Endothelial cell (in vitro differentiated cells): ENCODE measurements around the gene PCED1A. TPM values are rescaled to one million over a fixed set of nuclear protein-coding genes. Genes with fewer than 3 reads are reported as not detected.
"Not testable (repeated sequence)": the region's sequence is repeated elsewhere in the genome, so short reads cannot be mapped to it uniquely, and the experiment has no call there.

Experiments used
- DNase-seq: peaks from one replicate; pipeline ENCODE4 v3.0.0; 2021; ENCODE audit warnings: low spot score
- H3K27ac Mint-ChIP-seq: one replicate; pipeline ENCODE4 v1.8.0; 2021; ENCODE audit warnings: mixed read lengths, inconsistent platforms; ENCODE audit not compliant: unreplicated experiment
- H3K27me3 Mint-ChIP-seq: one replicate; pipeline ENCODE4 v1.8.0; 2021; ENCODE audit warnings: mild to moderate bottlenecking, moderate library complexity, mixed read lengths, inconsistent platforms; ENCODE audit not compliant: unreplicated experiment
- H3K36me3 Mint-ChIP-seq: one replicate; pipeline ENCODE4 v1.8.0; 2021; ENCODE audit warnings: mild to moderate bottlenecking, low read depth, mixed read lengths, inconsistent platforms; ENCODE audit not compliant: unreplicated experiment
- H3K4me1 Mint-ChIP-seq: one replicate; pipeline ENCODE4 v1.8.0; 2021; ENCODE audit warnings: mild to moderate bottlenecking, mixed read lengths, inconsistent platforms; ENCODE audit not compliant: unreplicated experiment
- H3K4me3 Mint-ChIP-seq: one replicate; pipeline ENCODE4 v1.8.0; 2021; ENCODE audit warnings: mild to moderate bottlenecking, mixed read lengths, inconsistent platforms; ENCODE audit not compliant: unreplicated experiment
- H3K9me3 Mint-ChIP-seq: one replicate; pipeline ENCODE4 v1.8.0; 2021; ENCODE audit warnings: mixed read lengths, inconsistent platforms; ENCODE audit not compliant: unreplicated experiment
- total RNA-seq: library from RNA; stranded (reverse); fragmentation: NEBNext Ultra II Directional; extraction: Animal tissue kit (Norgen Biotek cat#: 25700); gene quantifications from one replicate; pipeline ENCODE4 v1.2.1, GENCODE V29; 2021; ENCODE audit not compliant: unreplicated experiment
- TF ChIP-seq, protein P1 (sequence below): fragments of 200-600 bp; sonication (generic); IDR thresholded peaks from one replicate; pipeline ENCODE4 v1.5.0; 2021; ENCODE audit warnings: antibody characterized with exemption; ENCODE audit not compliant: unreplicated experiment

Gene PCED1A
- total RNA-seq, 1 donor from 2014 or later: 30.9 TPM

DNA sequence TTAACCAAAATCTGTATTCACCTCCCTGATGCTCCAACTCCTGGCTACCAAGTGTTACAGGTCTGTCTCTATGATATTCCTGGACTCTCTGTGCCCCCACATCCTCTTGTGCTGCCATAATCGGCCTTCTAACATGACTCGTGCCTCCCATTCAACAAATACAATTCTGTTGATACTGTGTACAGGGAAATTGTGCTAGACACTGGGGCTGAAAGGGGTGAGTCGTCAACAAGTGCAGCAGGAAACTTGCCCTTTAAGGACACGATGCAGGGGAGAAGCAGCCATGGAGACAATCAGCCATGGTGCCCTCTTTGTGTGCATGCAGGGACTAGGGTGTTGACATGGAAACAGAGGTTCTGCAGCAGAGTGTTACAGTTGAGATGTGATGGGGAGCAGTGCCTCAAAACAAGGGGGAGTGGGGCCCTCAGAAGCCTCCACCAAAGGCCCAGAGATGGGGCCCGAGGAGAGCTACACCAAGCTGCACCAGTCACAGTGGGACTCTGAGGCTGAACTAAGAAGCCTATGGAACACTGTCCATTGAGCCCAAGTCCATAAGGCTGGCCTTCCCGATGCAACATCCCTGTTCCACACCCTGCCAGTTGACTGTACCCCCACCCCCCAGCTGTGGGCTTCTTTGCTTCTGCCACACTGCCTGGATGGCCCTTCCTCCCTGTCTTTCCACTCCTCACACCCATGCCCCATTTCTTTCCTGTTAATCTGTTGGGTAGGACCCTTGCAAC lies 3.1 kb downstream of the PCED1A start:
- no peak for DNase-seq
- H3K4me1 Mint-ChIP-seq: peaks cover 21% of the 10 kb centered on the region
- H3K9me3 Mint-ChIP-seq: no peaks in the 10 kb centered on the region
- H3K27ac Mint-ChIP-seq: no peak overlapping the region
- TF ChIP-seq, protein P1, sequence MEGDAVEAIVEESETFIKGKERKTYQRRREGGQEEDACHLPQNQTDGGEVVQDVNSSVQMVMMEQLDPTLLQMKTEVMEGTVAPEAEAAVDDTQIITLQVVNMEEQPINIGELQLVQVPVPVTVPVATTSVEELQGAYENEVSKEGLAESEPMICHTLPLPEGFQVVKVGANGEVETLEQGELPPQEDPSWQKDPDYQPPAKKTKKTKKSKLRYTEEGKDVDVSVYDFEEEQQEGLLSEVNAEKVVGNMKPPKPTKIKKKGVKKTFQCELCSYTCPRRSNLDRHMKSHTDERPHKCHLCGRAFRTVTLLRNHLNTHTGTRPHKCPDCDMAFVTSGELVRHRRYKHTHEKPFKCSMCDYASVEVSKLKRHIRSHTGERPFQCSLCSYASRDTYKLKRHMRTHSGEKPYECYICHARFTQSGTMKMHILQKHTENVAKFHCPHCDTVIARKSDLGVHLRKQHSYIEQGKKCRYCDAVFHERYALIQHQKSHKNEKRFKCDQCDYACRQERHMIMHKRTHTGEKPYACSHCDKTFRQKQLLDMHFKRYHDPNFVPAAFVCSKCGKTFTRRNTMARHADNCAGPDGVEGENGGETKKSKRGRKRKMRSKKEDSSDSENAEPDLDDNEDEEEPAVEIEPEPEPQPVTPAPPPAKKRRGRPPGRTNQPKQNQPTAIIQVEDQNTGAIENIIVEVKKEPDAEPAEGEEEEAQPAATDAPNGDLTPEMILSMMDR: no peak
- no peak overlapping the region for H3K4me3 Mint-ChIP-seq
- H3K36me3 Mint-ChIP-seq: peaks cover 24% of the 10 kb centered on the region
- peaks cover 16% of the 10 kb centered on the region for H3K27me3 Mint-ChIP-seq

DNA sequence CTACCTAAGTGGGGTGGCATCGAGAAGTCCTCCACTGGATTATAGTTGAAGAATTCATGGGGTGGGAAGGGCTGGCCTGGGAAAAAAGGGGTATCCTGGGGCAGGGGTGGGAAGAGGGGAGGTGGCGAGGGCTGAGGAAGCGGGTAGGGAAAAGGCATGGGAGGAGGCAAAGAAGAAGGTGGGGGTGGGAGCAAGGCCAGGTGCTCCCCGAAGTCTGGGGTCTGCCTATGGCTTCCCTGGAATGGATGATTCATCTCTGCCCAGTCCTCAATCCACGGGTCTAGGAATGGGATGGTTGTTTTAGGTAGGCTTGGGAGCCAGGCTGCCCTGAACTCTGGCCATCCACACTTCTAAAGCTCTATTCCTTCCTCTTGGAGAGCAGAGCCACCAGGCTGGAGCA lies 4.4 kb downstream of the PCED1A start:
- Mint-ChIP-seq H3K27me3 (peaks cover 14% of the 10 kb centered on the region), H3K36me3 (peaks cover 21% of the 10 kb centered on the region), H3K4me1 (peaks cover 17% of the 10 kb centered on the region), H3K4me3 (peak overlapping the region; percentile 38), H3K9me3 (no peaks in the 10 kb centered on the region), H3K27ac (no peak overlapping the region)
- TF ChIP-seq, protein P1: no peak
- DNase-seq: no peak

DNA sequence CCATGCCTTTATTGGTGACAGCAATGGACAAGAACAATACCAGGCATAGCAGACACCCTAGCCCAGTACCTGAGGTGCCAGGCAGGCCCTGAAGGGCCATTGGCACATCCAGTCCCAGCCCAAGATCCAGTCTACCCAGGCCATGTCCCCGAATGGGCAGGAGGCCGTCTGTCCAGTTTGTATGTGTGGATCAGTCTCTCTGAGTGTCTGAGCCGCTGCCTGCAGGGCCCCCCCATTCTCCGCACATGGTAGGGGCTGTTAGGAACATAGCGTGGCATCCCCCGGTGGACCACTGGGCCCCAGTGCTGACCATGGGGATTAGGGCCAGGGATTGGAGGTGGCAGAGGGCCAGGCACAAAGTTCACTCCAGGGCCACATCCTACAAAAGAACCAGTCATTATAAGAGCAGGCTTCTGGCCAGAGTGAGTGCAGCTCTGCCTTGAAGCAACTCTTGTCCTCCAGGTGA lies 5.1 kb downstream of the PCED1A start:
- H3K36me3 Mint-ChIP-seq: peaks cover 21% of the 10 kb centered on the region
- H3K27me3 Mint-ChIP-seq: peaks cover 14% of the 10 kb centered on the region
- H3K27ac Mint-ChIP-seq: no peak overlapping the region
- DNase-seq: no peak
- TF ChIP-seq, protein P1: no peak
- H3K9me3 Mint-ChIP-seq: no peaks in the 10 kb centered on the region
- no peak overlapping the region for H3K4me3 Mint-ChIP-seq
- peaks cover 17% of the 10 kb centered on the region for H3K4me1 Mint-ChIP-seq

DNA sequence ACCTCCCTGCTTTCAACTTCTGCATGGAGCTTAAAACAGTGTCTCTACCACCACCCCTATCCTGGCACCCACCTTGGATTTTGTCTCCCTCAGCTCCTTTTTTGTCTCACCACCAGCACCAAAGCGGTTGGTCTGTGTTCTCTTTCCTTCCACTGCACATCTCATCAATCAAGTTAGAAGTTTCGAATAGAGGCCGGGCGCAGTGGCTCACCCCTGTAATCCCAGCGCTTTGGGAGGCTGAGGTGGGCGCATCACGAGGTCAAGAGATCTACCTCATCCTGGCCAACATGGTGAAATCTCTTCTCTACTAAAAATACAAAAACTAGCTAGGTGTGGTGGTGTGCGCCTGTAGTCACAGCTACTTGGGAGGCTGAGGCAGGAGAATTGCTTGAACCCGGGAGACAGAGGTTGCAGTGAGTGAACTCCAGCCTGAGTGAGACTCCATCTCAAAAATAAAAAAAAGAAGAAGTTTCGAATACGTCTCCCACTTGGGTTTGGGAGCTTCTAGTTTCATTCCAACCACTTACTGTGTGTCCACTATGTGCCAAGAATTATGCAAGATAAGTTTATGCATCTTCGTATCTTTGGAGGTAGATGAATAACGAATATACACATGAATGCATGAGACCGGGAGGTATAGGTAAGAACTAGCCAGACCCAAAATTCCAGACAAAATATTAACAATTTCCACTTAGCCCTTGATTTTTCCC lies 5.9 kb downstream of the PCED1A start:
- Mint-ChIP-seq H3K4me3 (no peak overlapping the region), H3K27me3 (peaks cover 13% of the 10 kb centered on the region), H3K4me1 (peaks cover 15% of the 10 kb centered on the region), H3K27ac (no peak overlapping the region), H3K36me3 (peaks cover 21% of the 10 kb centered on the region), H3K9me3 (no peaks in the 10 kb centered on the region)
- DNase-seq: no peak
- TF ChIP-seq, protein P1: no peak

DNA sequence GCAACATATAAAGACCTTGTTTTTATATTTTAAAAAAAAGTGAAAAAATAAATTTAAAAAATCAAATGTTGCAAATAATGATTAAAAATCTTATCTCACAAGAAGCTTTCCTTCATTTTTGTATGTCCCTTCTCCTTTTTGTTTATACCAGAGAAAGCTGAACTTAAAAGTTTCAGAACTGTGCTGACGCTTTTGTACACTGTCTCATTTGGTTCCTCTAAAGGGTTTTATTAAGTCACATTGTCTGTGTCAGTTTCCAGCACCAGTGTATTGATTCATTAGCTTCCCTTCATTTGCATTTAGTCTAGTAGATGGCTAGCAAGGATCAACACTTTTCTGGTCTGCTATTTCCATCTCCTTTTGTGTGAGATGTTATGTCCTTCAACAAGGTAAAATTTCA lies 6.7 kb downstream of the PCED1A start:
- Mint-ChIP-seq H3K9me3 (no peaks in the 10 kb centered on the region), H3K36me3 (peaks cover 21% of the 10 kb centered on the region), H3K27ac (no peak overlapping the region), H3K4me3 (no peak overlapping the region), H3K27me3 (peaks cover 8% of the 10 kb centered on the region), H3K4me1 (peaks cover 11% of the 10 kb centered on the region)
- TF ChIP-seq, protein P1: no peak
- DNase-seq: no peak

DNA sequence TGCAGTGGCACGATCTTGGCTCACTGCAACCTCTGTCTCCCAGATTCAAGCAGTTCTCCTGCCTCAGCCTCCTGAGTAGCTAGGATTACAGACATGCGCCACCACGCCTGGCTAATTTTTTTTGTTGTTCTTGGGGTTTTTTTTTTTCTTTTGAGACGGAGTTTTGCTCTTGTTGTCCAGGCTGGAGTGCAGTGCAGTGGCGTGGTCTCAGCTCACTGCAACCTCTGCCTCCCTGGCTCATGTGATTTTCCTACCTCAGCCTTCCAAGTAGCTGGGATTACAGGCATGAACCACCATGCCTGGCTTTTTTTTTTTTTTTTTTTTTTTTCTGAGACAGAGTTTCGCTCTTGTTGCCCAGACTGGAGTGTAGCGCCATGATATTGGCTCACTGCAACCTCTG lies 9.2 kb downstream of the PCED1A start:
- H3K4me1 Mint-ChIP-seq: not testable (repeated sequence)

More for the DNA sequence above, 9.2 kb downstream of the PCED1A start:
- H3K27me3 Mint-ChIP-seq, H3K36me3 Mint-ChIP-seq, H3K4me3 Mint-ChIP-seq, DNase-seq, H3K9me3 Mint-ChIP-seq, H3K27ac Mint-ChIP-seq: not testable (repeated sequence)
